Measurements from ENCODE around the gene CTNNA3. TPM values are rescaled to one million over a fixed set of nuclear protein-coding genes. Genes with fewer than 3 reads are reported as not detected.

CTNNA3 gene
- total and polyA plus RNA-seq, 4 donors: 0.38 to 8.9 (median 5.2) TPM

DNA sequence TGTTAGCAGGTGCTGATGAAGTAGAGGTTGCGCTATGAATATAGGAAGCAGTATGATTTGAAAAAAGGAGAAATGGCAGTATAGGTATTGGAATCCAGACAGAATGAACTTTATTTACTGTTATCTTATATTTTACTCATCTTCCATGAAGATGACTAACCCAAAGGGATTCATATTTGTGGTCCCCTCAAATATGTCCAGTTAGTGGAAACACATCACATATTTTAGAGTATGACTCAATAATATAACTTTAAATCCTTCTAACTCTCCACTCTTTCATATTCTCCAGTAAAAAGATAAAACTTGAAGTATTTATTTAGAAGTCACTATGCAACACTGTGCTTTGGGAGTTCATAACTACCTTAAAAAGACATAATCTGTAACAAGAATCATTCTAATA lies 1056.6 kb downstream of the CTNNA3 start:
- no peaks in the 10 kb centered on the region for H3K27me3 ChIP-seq (ENCODE audit: control insufficient read depth in 1 of 2, insufficient read depth in 2 of 2, low read length in 1 of 2)
- intact Hi-C loops (cut with DNase I): no loop called here
- DNase-seq: no peak
- 52 to 100% methylated on average over 1 of the region's 1 CpG for WGBS, 2 donors
- no peaks in the 10 kb centered on the region for H3K9me3 ChIP-seq (ENCODE audit: control insufficient read depth, low read length)
- no peaks in the 10 kb centered on the region for H3K4me1 ChIP-seq (ENCODE audit: control insufficient read depth in 1 of 2, insufficient read depth in 2 of 2, low read length in 2 of 2)
- H3K4me3 ChIP-seq (ENCODE audit: low read length in 2 of 2): no peak overlapping the region
- no peak overlapping the region for H3K27ac ChIP-seq (ENCODE audit: low read depth in 1 of 2, low read length in 2 of 2)
- no peak for ATAC-seq (ENCODE audit: low FRiP score)
- H3K36me3 ChIP-seq (ENCODE audit: control insufficient read depth in 1 of 2, insufficient read depth in 2 of 2, low read length in 1 of 2): no peaks in the 10 kb centered on the region

DNA sequence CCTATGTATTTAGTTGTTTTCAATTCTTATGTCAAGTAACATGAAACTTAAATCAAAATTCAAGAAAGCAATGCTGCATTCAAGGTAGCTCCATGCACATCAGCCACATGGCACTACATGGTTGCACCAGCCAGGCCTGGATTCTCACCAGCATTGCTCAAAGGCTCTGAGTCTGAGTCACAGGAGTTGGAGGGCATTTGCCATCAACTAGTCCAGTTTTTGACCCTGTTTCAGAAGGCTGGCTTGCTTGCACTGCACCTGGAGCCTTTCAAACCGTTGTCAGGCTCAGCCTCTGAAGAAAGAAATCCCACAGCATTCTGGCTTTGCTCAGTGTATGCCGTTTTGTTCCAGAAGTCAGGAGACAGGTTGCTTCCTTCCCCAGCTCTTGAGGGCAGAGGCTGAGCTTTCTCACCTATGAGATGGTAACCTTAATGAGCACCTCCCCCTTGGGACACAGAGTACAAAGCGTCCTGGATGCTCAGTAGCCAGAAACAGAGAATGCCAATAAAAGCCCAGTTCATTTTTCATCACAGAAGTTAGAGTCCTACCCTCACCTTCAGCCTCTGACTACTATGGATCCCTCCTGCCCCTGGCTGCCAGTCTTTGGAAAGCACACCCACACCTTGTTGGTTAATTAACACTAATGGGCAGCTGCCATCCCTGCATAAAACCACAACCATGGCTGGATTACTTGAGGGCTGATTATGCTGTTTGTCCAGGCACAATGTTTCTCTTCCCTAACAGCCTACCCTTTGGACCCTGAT lies 1058.5 kb downstream of the CTNNA3 start:
- Histone ChIP-seq H3K4me3 (ENCODE audit: low read length in 2 of 2) (no peak overlapping the region), H3K9me3 (ENCODE audit: control insufficient read depth, low read length) (no peaks in the 10 kb centered on the region), H3K27ac (ENCODE audit: low read depth in 1 of 2, low read length in 2 of 2) (no peak overlapping the region), H3K27me3 (ENCODE audit: control insufficient read depth in 1 of 2, insufficient read depth in 2 of 2, low read length in 1 of 2) (no peaks in the 10 kb centered on the region), H3K36me3 (ENCODE audit: control insufficient read depth in 1 of 2, insufficient read depth in 2 of 2, low read length in 1 of 2) (no peaks in the 10 kb centered on the region), H3K4me1 (ENCODE audit: control insufficient read depth in 1 of 2, insufficient read depth in 2 of 2, low read length in 2 of 2) (no peaks in the 10 kb centered on the region)
- ATAC-seq (ENCODE audit: low FRiP score) (no peak), DNase-seq (peak in 1 of 2 donors; percentile 17)
- intact Hi-C loops (cut with DNase I): no loop called here
- 53 to 58% methylated on average over 3 of the region's 3 CpGs for WGBS, 2 donors

DNA sequence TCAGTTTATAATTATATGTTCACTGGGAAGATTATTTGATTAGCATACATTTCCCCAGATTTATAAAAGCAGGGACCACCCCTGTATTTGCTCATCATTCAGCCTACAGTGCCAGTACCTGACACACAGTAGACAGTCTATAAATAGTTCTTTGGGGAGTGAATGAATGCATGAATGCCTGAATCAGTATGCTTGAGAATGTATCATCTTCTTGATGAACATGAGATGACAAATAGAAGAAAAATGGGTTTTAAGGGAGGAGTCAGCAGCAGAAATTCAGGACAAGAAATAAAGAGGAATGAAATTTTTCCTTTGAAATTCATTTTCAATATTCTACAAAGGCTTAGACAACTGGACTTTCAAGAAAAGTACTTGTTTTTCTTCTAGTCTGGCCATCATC lies 1066.0 kb downstream of the CTNNA3 start:
- Histone ChIP-seq H3K4me1 (ENCODE audit: control insufficient read depth in 1 of 2, insufficient read depth in 2 of 2, low read length in 2 of 2) (no peaks in the 10 kb centered on the region), H3K9me3 (ENCODE audit: control insufficient read depth, low read length) (no peaks in the 10 kb centered on the region), H3K36me3 (ENCODE audit: control insufficient read depth in 1 of 2, insufficient read depth in 2 of 2, low read length in 1 of 2) (no peaks in the 10 kb centered on the region), H3K27me3 (ENCODE audit: control insufficient read depth in 1 of 2, insufficient read depth in 2 of 2, low read length in 1 of 2) (no peaks in the 10 kb centered on the region), H3K4me3 (ENCODE audit: low read length in 2 of 2) (no peak overlapping the region), H3K27ac (ENCODE audit: low read depth in 1 of 2, low read length in 2 of 2) (no peak overlapping the region)
- ATAC-seq (ENCODE audit: low FRiP score) (no peak), DNase-seq (no peak)
- intact Hi-C loops (cut with DNase I): no loop called here

DNA sequence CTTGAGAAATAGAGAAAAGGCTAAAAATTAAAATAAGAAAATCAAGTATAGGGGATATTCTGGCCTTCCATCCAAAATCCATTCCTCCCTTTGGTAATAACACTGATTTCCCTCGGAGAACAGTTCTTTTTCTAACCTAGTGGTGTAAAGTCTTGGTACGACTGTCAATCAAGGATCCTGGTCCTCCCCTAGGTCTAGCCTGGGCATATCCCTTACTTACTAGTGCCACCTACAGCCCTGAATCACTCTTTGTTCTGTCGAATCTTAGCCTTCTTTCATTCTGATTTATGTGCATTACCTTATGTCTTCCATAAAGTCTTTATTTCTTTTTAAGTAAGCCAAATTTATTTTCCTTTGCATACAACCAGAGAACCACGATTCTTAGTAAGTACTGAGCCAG lies 1068.8 kb downstream of the CTNNA3 start:
- 30 to 31% methylated on average over 4 of the region's 4 CpGs for WGBS, 2 donors
- intact Hi-C loops (cut with DNase I): no loop called here
- no peaks in the 10 kb centered on the region for H3K36me3 ChIP-seq (ENCODE audit: control insufficient read depth in 1 of 2, insufficient read depth in 2 of 2, low read length in 1 of 2)
- H3K4me3 ChIP-seq (ENCODE audit: low read length in 2 of 2): no peak overlapping the region
- no peaks in the 10 kb centered on the region for H3K27me3 ChIP-seq (ENCODE audit: control insufficient read depth in 1 of 2, insufficient read depth in 2 of 2, low read length in 1 of 2)
- DNase-seq (no peak), ATAC-seq (ENCODE audit: low FRiP score) (no peak)
- no peaks in the 10 kb centered on the region for H3K9me3 ChIP-seq (ENCODE audit: control insufficient read depth, low read length)
- no peak overlapping the region for H3K27ac ChIP-seq (ENCODE audit: low read depth in 1 of 2, low read length in 2 of 2)
- no peaks in the 10 kb centered on the region for H3K4me1 ChIP-seq (ENCODE audit: control insufficient read depth in 1 of 2, insufficient read depth in 2 of 2, low read length in 2 of 2)

DNA sequence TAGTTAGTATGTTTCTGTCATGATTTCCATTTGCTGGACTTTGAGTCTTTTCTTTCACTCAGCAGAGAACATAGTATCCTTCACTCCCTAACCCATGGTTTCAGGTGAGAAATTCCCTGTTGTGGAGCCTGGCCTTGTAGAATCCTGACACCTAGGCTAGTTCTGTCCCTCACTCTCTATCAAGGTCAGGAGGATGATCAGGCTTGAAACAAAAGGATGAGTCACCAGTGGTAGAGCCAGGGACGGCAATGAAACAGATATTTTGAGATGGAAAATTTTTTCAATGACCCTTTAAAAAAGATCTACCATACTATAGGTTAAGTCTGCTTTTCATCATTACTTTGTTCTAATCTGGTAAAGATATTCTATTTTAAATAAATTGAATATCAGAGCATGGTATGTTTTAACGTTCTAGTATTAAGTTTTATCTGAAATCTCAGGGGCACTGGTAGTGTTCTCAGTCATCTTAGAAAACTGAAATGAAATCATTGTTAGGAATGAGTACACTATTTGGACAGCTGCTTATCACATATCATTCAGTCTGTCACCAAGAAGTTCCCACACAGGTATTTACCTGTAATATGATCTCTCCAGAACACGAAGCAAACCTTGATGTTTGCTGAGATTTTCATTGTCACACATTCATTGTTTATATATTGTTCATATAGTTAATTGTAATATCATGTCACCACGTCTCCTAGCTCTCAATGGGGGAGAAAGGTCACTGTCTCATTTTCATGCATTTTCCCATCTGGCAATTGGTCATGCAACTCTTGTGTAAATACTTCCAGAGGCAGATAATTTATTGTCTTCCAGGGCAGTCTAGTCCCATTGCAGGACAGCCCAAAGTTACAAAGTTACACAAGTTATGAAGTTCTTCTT lies 1070.0 kb downstream of the CTNNA3 start:
- 27 to 29% methylated on average over 4 of the region's 4 CpGs for WGBS, 2 donors
- intact Hi-C loops (cut with DNase I): no loop called here

DNA sequence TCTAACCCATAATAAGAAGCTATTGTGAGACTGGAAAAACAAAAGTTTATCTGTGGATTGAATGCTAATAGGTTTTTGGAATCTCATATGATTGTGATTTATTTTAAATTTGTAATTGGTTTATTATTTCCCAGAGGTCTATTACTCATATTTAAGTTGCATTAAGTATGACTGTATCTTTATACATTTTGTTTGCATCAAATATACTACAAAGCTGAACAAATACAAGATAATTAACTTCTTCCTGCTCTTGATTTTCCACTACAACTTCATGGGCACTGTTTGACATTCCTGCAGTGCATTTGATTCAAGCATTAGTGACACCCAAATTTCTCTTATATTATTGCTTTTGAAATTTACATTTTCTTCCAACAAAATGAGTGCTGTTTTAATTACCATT lies 1073.9 kb downstream of the CTNNA3 start:
- no peak for DNase-seq
- no peak overlapping the region for H3K27ac ChIP-seq (ENCODE audit: low read depth in 1 of 2, low read length in 2 of 2)
- H3K4me3 ChIP-seq (ENCODE audit: low read length in 2 of 2): no peak overlapping the region
- no peaks in the 10 kb centered on the region for H3K36me3 ChIP-seq (ENCODE audit: control insufficient read depth in 1 of 2, insufficient read depth in 2 of 2, low read length in 1 of 2)
- ATAC-seq (ENCODE audit: low FRiP score): no peak
- H3K27me3 ChIP-seq (ENCODE audit: control insufficient read depth in 1 of 2, insufficient read depth in 2 of 2, low read length in 1 of 2): no peaks in the 10 kb centered on the region
- H3K9me3 ChIP-seq (ENCODE audit: control insufficient read depth, low read length): no peaks in the 10 kb centered on the region
- no peaks in the 10 kb centered on the region for H3K4me1 ChIP-seq (ENCODE audit: control insufficient read depth in 1 of 2, insufficient read depth in 2 of 2, low read length in 2 of 2)
- intact Hi-C loops (cut with DNase I): no loop called here

More for the DNA sequence above, 1070.0 kb downstream of the CTNNA3 start:
- Histone ChIP-seq H3K4me3 (ENCODE audit: low read length in 2 of 2) (no peak overlapping the region), H3K27me3 (ENCODE audit: control insufficient read depth in 1 of 2, insufficient read depth in 2 of 2, low read length in 1 of 2) (no peaks in the 10 kb centered on the region), H3K27ac (ENCODE audit: low read depth in 1 of 2, low read length in 2 of 2) (no peak overlapping the region), H3K9me3 (ENCODE audit: control insufficient read depth, low read length) (no peaks in the 10 kb centered on the region), H3K36me3 (ENCODE audit: control insufficient read depth in 1 of 2, insufficient read depth in 2 of 2, low read length in 1 of 2) (no peaks in the 10 kb centered on the region), H3K4me1 (ENCODE audit: control insufficient read depth in 1 of 2, insufficient read depth in 2 of 2, low read length in 2 of 2) (no peaks in the 10 kb centered on the region)
- DNase-seq (no peak), ATAC-seq (ENCODE audit: low FRiP score) (no peak)

DNA sequence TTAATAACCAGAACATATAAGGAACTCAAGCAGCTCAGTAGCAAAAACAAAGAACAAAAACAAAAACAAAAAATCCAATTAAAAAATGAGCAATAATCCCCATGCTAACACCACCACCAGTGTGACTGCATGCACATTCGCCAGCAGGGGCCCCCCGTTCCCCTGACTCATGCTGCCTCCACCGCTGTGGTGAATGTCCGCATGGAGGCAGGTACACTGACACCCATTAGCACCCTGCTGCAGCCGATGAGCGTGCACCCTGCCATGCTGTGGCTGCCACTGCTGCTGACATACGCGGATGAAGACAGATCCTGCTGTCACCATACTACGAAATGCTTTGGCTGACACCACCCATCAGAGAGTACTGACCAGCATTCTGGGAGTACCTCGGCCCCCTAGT lies 1091.8 kb downstream of the CTNNA3 start:
- intact Hi-C loops (cut with DNase I): no loop called here
- H3K27ac ChIP-seq (ENCODE audit: low read depth in 1 of 2, low read length in 2 of 2): no peak overlapping the region
- no peaks in the 10 kb centered on the region for H3K4me1 ChIP-seq (ENCODE audit: control insufficient read depth in 1 of 2, insufficient read depth in 2 of 2, low read length in 2 of 2)
- no peak overlapping the region for H3K4me3 ChIP-seq (ENCODE audit: low read length in 2 of 2)
- DNase-seq (peak in 1 of 2 donors; percentile 47), ATAC-seq (ENCODE audit: low FRiP score) (no peak)
- no peaks in the 10 kb centered on the region for H3K9me3 ChIP-seq (ENCODE audit: control insufficient read depth, low read length)
- H3K27me3 ChIP-seq (ENCODE audit: control insufficient read depth in 1 of 2, insufficient read depth in 2 of 2, low read length in 1 of 2): no peaks in the 10 kb centered on the region
- WGBS, 2 donors: 78 to 86% methylated on average over 10 of the region's 10 CpGs
- no peaks in the 10 kb centered on the region for H3K36me3 ChIP-seq (ENCODE audit: control insufficient read depth in 1 of 2, insufficient read depth in 2 of 2, low read length in 1 of 2)

DNA sequence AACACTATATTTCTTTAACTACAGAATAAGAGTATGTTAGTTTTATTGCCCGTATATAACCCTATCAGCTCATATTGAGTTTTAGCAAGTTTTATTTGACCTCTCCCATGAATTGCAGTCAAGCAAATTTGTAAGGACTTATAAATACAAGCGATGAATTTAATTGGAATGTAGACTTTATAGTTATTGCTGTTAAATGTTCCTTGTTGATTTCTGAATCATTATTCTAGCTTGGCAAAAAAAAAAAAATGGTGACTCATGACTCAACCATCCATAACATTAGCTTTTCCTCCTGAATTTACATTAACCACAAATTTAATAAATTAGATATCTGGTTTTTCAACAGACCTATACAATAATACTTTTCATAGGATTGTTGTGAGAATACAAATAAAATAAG lies 1104.1 kb downstream of the CTNNA3 start:
- no peak for DNase-seq
- ATAC-seq (ENCODE audit: low FRiP score): no peak
- Histone ChIP-seq H3K27me3 (ENCODE audit: control insufficient read depth in 1 of 2, insufficient read depth in 2 of 2, low read length in 1 of 2) (no peaks in the 10 kb centered on the region), H3K4me1 (ENCODE audit: control insufficient read depth in 1 of 2, insufficient read depth in 2 of 2, low read length in 2 of 2) (no peaks in the 10 kb centered on the region), H3K9me3 (ENCODE audit: control insufficient read depth, low read length) (peaks cover 2% of the 10 kb centered on the region), H3K36me3 (ENCODE audit: control insufficient read depth in 1 of 2, insufficient read depth in 2 of 2, low read length in 1 of 2) (no peaks in the 10 kb centered on the region), H3K27ac (ENCODE audit: low read depth in 1 of 2, low read length in 2 of 2) (no peak overlapping the region), H3K4me3 (ENCODE audit: low read length in 2 of 2) (no peak overlapping the region)
- intact Hi-C loops (cut with DNase I): no loop called here
- WGBS, 2 donors: 82% methylated on average over 2 of the region's 2 CpGs

DNA sequence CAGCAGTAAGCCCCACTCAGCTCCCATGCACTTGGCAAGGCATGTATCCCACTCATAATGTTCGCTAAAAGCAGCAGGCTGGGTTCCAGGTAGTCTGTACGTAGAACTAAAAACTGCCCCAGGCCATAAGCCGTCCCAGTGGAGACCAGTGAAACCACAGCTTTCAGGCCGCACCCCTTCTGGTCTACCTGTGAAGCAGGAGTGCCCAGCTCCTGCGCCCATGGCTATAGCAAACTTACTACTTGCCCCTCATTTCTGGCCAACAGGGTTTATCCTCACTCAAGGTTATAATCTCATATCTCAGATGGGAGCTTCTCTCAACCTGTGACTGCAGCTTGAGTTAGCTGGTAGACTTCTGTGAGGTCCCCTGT lies 1108.3 kb downstream of the CTNNA3 start:
- ATAC-seq (ENCODE audit: low FRiP score) (no peak), DNase-seq (no peak)
- Histone ChIP-seq H3K27me3 (ENCODE audit: control insufficient read depth in 1 of 2, insufficient read depth in 2 of 2, low read length in 1 of 2) (no peaks in the 10 kb centered on the region), H3K4me1 (ENCODE audit: control insufficient read depth in 1 of 2, insufficient read depth in 2 of 2, low read length in 2 of 2) (no peaks in the 10 kb centered on the region), H3K9me3 (ENCODE audit: control insufficient read depth, low read length) (peaks cover 3% of the 10 kb centered on the region), H3K27ac (ENCODE audit: low read depth in 1 of 2, low read length in 2 of 2) (no peak overlapping the region), H3K4me3 (ENCODE audit: low read length in 2 of 2) (no peak overlapping the region), H3K36me3 (ENCODE audit: control insufficient read depth in 1 of 2, insufficient read depth in 2 of 2, low read length in 1 of 2) (no peaks in the 10 kb centered on the region)
- intact Hi-C loops (cut with DNase I): no loop called here
- WGBS, 2 donors: 82 to 83% methylated on average over 5 of the region's 5 CpGs
